ENCODE measurements around the gene FCER1G.

DNA sequence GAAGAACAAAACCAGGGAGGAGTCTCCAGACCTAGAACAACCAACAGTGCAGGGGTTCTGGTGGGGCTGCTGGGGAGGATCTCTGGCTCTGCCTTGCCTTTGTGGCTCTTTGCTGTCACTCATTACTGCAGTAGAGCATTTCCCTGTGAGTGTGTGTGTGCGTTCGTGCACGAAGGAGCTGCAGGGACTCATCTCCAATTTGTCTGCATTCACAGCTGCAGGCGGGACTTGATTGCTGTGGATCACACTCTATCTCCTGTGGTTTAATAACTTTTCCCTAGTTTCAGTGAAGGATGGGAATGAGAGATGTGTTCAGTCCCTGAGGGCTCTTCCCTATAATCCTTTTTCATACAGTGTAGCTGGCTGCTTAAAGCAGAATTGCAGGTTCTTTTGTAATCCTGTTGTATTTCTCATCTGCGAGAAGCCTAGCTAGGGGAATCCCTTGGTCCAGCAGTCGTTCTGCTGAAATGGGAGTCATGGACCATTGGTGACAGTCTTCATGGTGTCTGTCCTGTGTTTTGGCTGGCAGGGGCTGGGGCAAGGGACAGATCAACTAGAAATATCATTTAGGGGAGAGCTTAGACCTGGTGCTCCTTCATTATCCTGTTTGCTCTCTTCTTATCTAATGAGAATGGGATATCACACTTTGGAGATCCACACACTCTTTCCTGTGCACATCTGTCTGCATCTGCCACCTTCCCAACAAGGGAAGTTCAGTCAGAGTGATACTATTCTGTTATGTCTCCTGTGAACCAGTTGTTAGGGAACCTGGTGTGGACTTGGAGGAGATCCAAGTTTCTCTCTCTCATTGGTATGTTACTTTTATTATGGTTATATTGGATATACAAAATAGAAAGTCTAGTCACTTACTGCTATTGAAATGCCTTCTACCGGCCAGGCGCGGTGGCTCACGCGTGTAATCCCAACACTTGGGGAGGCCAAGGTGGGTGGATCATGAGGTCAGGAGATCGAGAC lies 46.5 kb downstream of the FCER1G start:
- no peak for TF ChIP-seq NFIC (IDR thresholded peaks at IDR 0.05)
- no peak for TF ChIP-seq POLR2A (conservative IDR thresholded peaks at IDR 0.05)
- TF ChIP-seq EP300 (IDR thresholded peaks at IDR 0.05; ENCODE audit: low read length): no peak
- TF ChIP-seq, protein P1, sequence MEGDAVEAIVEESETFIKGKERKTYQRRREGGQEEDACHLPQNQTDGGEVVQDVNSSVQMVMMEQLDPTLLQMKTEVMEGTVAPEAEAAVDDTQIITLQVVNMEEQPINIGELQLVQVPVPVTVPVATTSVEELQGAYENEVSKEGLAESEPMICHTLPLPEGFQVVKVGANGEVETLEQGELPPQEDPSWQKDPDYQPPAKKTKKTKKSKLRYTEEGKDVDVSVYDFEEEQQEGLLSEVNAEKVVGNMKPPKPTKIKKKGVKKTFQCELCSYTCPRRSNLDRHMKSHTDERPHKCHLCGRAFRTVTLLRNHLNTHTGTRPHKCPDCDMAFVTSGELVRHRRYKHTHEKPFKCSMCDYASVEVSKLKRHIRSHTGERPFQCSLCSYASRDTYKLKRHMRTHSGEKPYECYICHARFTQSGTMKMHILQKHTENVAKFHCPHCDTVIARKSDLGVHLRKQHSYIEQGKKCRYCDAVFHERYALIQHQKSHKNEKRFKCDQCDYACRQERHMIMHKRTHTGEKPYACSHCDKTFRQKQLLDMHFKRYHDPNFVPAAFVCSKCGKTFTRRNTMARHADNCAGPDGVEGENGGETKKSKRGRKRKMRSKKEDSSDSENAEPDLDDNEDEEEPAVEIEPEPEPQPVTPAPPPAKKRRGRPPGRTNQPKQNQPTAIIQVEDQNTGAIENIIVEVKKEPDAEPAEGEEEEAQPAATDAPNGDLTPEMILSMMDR (IDR thresholded peaks at IDR 0.05 in 2 of 3, conservative IDR thresholded peaks at IDR 0.05 in 1 of 3; ENCODE audit: insufficient read depth in 2 of 3, low read depth in 1 of 3, low read length in 3 of 3): no peak
- no peak for TF ChIP-seq FOS (IDR thresholded peaks at IDR 0.05; ENCODE audit: extremely low read depth, insufficient read length)
- TF ChIP-seq, protein P2, sequence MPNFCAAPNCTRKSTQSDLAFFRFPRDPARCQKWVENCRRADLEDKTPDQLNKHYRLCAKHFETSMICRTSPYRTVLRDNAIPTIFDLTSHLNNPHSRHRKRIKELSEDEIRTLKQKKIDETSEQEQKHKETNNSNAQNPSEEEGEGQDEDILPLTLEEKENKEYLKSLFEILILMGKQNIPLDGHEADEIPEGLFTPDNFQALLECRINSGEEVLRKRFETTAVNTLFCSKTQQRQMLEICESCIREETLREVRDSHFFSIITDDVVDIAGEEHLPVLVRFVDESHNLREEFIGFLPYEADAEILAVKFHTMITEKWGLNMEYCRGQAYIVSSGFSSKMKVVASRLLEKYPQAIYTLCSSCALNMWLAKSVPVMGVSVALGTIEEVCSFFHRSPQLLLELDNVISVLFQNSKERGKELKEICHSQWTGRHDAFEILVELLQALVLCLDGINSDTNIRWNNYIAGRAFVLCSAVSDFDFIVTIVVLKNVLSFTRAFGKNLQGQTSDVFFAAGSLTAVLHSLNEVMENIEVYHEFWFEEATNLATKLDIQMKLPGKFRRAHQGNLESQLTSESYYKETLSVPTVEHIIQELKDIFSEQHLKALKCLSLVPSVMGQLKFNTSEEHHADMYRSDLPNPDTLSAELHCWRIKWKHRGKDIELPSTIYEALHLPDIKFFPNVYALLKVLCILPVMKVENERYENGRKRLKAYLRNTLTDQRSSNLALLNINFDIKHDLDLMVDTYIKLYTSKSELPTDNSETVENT (CRISPR knock-in tag; IDR thresholded peaks at IDR 0.05): no peak
- TF ChIP-seq ZNF589 (CRISPR knock-in tag; IDR thresholded peaks at IDR 0.05; ENCODE audit: low read depth): no peak
- no peak for TF ChIP-seq RCOR1 (IDR thresholded peaks at IDR 0.05; ENCODE audit: borderline replicate concordance in 1 of 2, low read depth in 2 of 2, low read length in 2 of 2)
- TF ChIP-seq SP2 (IDR thresholded peaks at IDR 0.05; ENCODE audit: extremely low read depth, low read depth, low read length, poor library complexity, severe bottlenecking): no peak
